PC-9 (cell line): Measurements from ENCODE around the gene GNAQ. TPM values are rescaled to one million over a fixed set of nuclear protein-coding genes. Genes with fewer than 3 reads are reported as not detected.

Source experiments
- BruUV-seq: library from RNA; stranded (reverse); fragments of 400-500 nt; replicated peaks from 2 replicates; lab custom pipeline; 2021; lab: Mats Ljungman, UMichigan
- CTCF ChIA-PET: fragments of 300-600 bp; sonication (Branson Sonifier 250); formaldehyde crosslinking; loops from one replicate; lab custom pipeline; 2022; ENCODE audit warnings: antibody characterized with exemption; lab: Charles Lee
- POLR2A ChIA-PET: fragments of 300-600 bp; sonication (Branson Sonifier 250); formaldehyde crosslinking; loops from one replicate; lab custom pipeline; 2022; ENCODE audit warnings: antibody characterized with exemption; ENCODE audit not compliant: unreplicated experiment; lab: Charles Lee
- DNase-seq, 2 experiments: peaks; one replicate each; pipeline versions ENCODE4 v3.0.0 to v3.0.0-alpha.2; 2015 to 2022; ENCODE audit warnings: mixed read lengths in 1 of 2
- H2AFZ ChIP-seq: fragments of 200-600 bp; sonication (generic); 2 replicates; pipeline ENCODE4 v1.8.1; 2017; ENCODE audit warnings: antibody characterized with exemption
- H3F3A ChIP-seq: fragments of 200-600 bp; sonication (generic); 2 replicates; pipeline ENCODE4 v1.8.1; 2017; ENCODE audit warnings: antibody characterized with exemption, mild to moderate bottlenecking, low read depth; ENCODE audit not compliant: insufficient read depth
- H3K27ac ChIP-seq: fragments of 200-600 bp; sonication (generic); 2 replicates; pipeline ENCODE4 v1.6.1; 2016; ENCODE audit warnings: mixed run types
- H3K27me3 ChIP-seq: fragments of 200-600 bp; sonication (generic); 2 replicates; pipeline ENCODE4 v1.6.1; 2016; ENCODE audit warnings: low read depth, mixed run types; ENCODE audit not compliant: insufficient read depth
- H3K36me3 ChIP-seq: fragments of 200-600 bp; sonication (generic); 2 replicates; pipeline ENCODE4 v1.6.1; 2016; ENCODE audit warnings: low read depth, mixed run types
- H3K4me1 ChIP-seq: fragments of 200-600 bp; sonication (generic); replicated peaks from 2 replicates; pipeline ENCODE4 v1.6.1; 2016; ENCODE audit warnings: mixed run types; ENCODE audit not compliant: insufficient read depth
- H3K4me2 ChIP-seq: fragments of 200-600 bp; sonication (generic); 2 replicates; pipeline ENCODE4 v1.6.1; 2017; ENCODE audit warnings: mixed run types
- H3K4me3 ChIP-seq: fragments of 200-600 bp; sonication (generic); 2 replicates; pipeline ENCODE4 v1.6.1; 2016; ENCODE audit warnings: mixed run types
- H3K79me2 ChIP-seq: fragments of 200-600 bp; sonication (generic); 2 replicates; pipeline ENCODE4 v1.6.1; 2017; ENCODE audit warnings: low read depth, mixed run types
- H3K9me2 ChIP-seq: fragments of 200-600 bp; sonication (generic); 2 replicates; pipeline ENCODE4 v1.8.1; 2017; ENCODE audit warnings: mild to moderate bottlenecking; ENCODE audit not compliant: insufficient read depth
- H3K9me3 ChIP-seq: fragments of 200-600 bp; sonication (generic); 2 replicates; pipeline ENCODE4 v1.8.1; 2016; ENCODE audit warnings: low read depth; ENCODE audit not compliant: insufficient read depth
- H4K20me1 ChIP-seq: fragments of 200-600 bp; sonication (generic); 2 replicates; pipeline ENCODE4 v1.8.1; 2017; ENCODE audit not compliant: insufficient read depth
- CTCF ChIP-seq: fragments of 200-600 bp; sonication (generic); conservative IDR thresholded peaks from 2 replicates; pipeline ENCODE4 v1.6.1; 2017; ENCODE audit warnings: mixed run types, antibody characterized with exemption, mild to moderate bottlenecking, moderate library complexity
- EZH2 ChIP-seq: fragments of 200-600 bp; sonication (generic); IDR thresholded peaks from 2 replicates; pipeline ENCODE4 v1.8.0; 2017; ENCODE audit warnings: antibody characterized with exemption, low read depth
- intact Hi-C: fragments of 100-400 bp; cut with micrococcal nuclease; formaldehyde crosslinking; loops from one replicate; pipeline ENCODE4 v1.10.0; 2022; ENCODE audit not compliant: unreplicated experiment
- total RNA-seq: library from RNA; stranded (reverse); gene quantifications from 2 replicates; pipeline ENCODE4 v1.2.3, GENCODE V29; 2021

Gene GNAQ
- total RNA-seq, 1 experiment from 2014 or later: 51.6 TPM

DNA sequence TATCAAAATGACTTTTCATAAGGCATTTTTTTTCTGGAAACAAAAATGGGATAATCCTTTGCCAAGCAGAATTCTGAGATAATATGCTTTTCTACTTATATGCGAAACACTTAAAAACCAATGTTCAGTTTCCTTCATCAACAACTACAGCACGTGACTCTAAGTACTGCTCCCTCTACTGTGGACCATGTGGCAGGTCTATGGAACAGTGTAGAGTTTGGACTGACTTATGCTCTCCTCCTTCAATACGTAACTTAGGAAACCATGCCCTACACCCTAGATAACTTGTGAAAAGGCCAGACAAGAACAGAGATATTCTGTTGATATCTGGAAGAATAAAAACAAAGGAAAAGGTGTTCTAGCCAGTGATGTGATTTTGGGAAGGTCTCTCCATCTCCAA lies 272.2 kb downstream of the GNAQ start:
- H3K4me3 ChIP-seq: no peak overlapping the region
- H3K4me2 ChIP-seq: no peak overlapping the region
- no peak for TF ChIP-seq CTCF
- TF ChIP-seq EZH2: no peak
- no peaks in the 10 kb centered on the region for H3K9me3 ChIP-seq
- H3K36me3 ChIP-seq: no peaks in the 10 kb centered on the region
- H4K20me1 ChIP-seq: no peaks in the 10 kb centered on the region
- no peak overlapping the region for H3K27ac ChIP-seq
- CTCF ChIA-PET: no interaction called here
- H3F3A ChIP-seq: no peaks in the 10 kb centered on the region; the same call in 1 of the 2 replicates
- no peaks in the 10 kb centered on the region for H3K79me2 ChIP-seq
- no peaks in the 10 kb centered on the region for H3K27me3 ChIP-seq
- no peak for DNase-seq
- H2AFZ ChIP-seq: no peak overlapping the region
- H3K9me2 ChIP-seq: no peaks in the 10 kb centered on the region
- no peaks in the 10 kb centered on the region for H3K4me1 ChIP-seq
- POLR2A ChIA-PET: no interaction called here
- intact Hi-C loops: no loop called here
- no TSS peak for BruUV-seq

- no peaks in the 10 kb centered on the region for H3F3A ChIP-seq
- H4K20me1 ChIP-seq: no peaks in the 10 kb centered on the region
- no peak for DNase-seq
- no peak overlapping the region for H3K27ac ChIP-seq
- intact Hi-C loops: no loop called here
- H3K9me3 ChIP-seq: no peaks in the 10 kb centered on the region
- no peaks in the 10 kb centered on the region for H3K27me3 ChIP-seq
- no peak overlapping the region for H3K4me3 ChIP-seq
- no peaks in the 10 kb centered on the region for H3K4me1 ChIP-seq
- H3K36me3 ChIP-seq: no peaks in the 10 kb centered on the region
- ChIA-PET POLR2A (no interaction called here), CTCF (interaction anchor here (0.7 kb wide), 1 partner anchor 298 kb away, joined by 3 read pairs; no protein-coding TSS in a partner anchor)
- H3K79me2 ChIP-seq: no peaks in the 10 kb centered on the region
- TF ChIP-seq EZH2 (no peak), CTCF (no peak)
- H2AFZ ChIP-seq: no peak overlapping the region
- no peak overlapping the region for H3K4me2 ChIP-seq
- no TSS peak for BruUV-seq
- no peaks in the 10 kb centered on the region for H3K9me2 ChIP-seq
Measured at GRCh38 chr9:77756449-77756848, 275.2 kb downstream of the GNAQ start.

GRCh38 chr9:77753180-77753579 lies 278.4 kb downstream of the GNAQ start:
- POLR2A ChIA-PET: no interaction called here
- Histone ChIP-seq H3K27me3 (no peaks in the 10 kb centered on the region), H3K27ac (no peak overlapping the region), H3K9me3 (no peaks in the 10 kb centered on the region), H4K20me1 (no peaks in the 10 kb centered on the region), H3K4me2 (no peak overlapping the region), H2AFZ (no peak overlapping the region), H3F3A (no peaks in the 10 kb centered on the region), H3K36me3 (no peaks in the 10 kb centered on the region), H3K4me3 (no peak overlapping the region), H3K4me1 (no peaks in the 10 kb centered on the region; the same call in 1 of the 2 replicates), H3K9me2 (no peaks in the 10 kb centered on the region), H3K79me2 (no peaks in the 10 kb centered on the region)
- BruUV-seq: no TSS peak
- TF ChIP-seq CTCF: no peak
- TF ChIP-seq EZH2: no peak
- intact Hi-C loops: loop anchor here (5.0 kb wide), 3 partner anchors 84 to 369 kb away; no protein-coding TSS in a partner anchor
- DNase-seq: no peak
- CTCF ChIA-PET: interaction anchor here (0.6 to 2.1 kb wide), 3 partner anchors 35 to 320 kb away, joined by 3 to 17 read pairs (median 3); no protein-coding TSS in a partner anchor
